A549 (cell line): Measurements from ENCODE around the gene KCNQ2. TPM values are rescaled to one million over a fixed set of nuclear protein-coding genes. Genes with fewer than 3 reads are reported as not detected.

Source experiments
- ATAC-seq, 2 experiments: fragments of 200-7000 bp in 1 of 2; fragments of >200 bp in 1 of 2; cut with Nextera tagmentation in 1 of 2; cut with Tn5 transposase in 1 of 2; 3 replicates each; pipeline versions ENCODE4 v1.8.0 to v1.9.1; 2018 to 2020; ENCODE audit warnings: mild to moderate bottlenecking in 1 of 2, moderate library complexity in 1 of 2
- CTCF ChIA-PET: fragments of 300-600 bp; sonication (Branson Sonifier 250); formaldehyde crosslinking; extraction: SDS; loops from one replicate; lab custom pipeline; 2021; ENCODE audit warnings: antibody characterized with exemption, inconsistent platforms; lab: Yijun Ruan, JAX
- POLR2A ChIA-PET: fragments of 350-600 bp; formaldehyde crosslinking; extraction: SDS; loops from one replicate; lab custom pipeline; 2021; ENCODE audit warnings: antibody characterized with exemption, inconsistent platforms; lab: Yijun Ruan, JAX
- DNase-seq, 2 experiments: peaks; one replicate each; pipeline versions ENCODE4 v3.0.0 to v3.0.0-alpha.2; 2011 to 2016; ENCODE audit warnings: low read depth in 1 of 2, low spot score in 1 of 2
- FAIRE-seq: peaks from 2 replicates; lab custom pipeline; 2011; peaks lifted over from hg19 to GRCh38; lab: Jason Lieb, UNC
- H3K27ac ChIP-seq, 2 experiments: fragments of >200 bp; sonication (Bioruptor Twin); formaldehyde crosslinking; 3 replicates each; pipeline ENCODE4 v1.5.1; 2016 to 2017
- H3K4me1 ChIP-seq: fragments of >200 bp; sonication (Bioruptor Twin); formaldehyde crosslinking; 3 replicates; pipeline ENCODE4 v1.6.1; 2016
- H3K4me2 ChIP-seq: fragments of >200 bp; sonication (Bioruptor Twin); formaldehyde crosslinking; 3 replicates; pipeline ENCODE4 v1.6.1; 2016
- H3K4me3 ChIP-seq: fragments of >200 bp; sonication (Bioruptor Twin); formaldehyde crosslinking; 3 replicates; pipeline ENCODE4 v1.5.1; 2016
- H3K9me3 ChIP-seq: fragments of >200 bp; sonication (Bioruptor Twin); formaldehyde crosslinking; 3 replicates; pipeline ENCODE4 v1.6.1; 2016
- CEBPB ChIP-seq, 2 experiments: fragments of >200 bp in 1 of 2; sonication (Bioruptor Twin) in 1 of 2; formaldehyde crosslinking in 1 of 2; IDR thresholded peaks; 2 replicates each; pipeline ENCODE4 v1.6.1; 2012 to 2016
- CHD2 ChIP-seq: fragments of 150-350 bp; IDR thresholded peaks from 2 replicates; pipeline ENCODE4 v1.6.1; 2014; ENCODE audit warnings: low read length; ENCODE audit not compliant: partially characterized antibody
- EP300 ChIP-seq, 2 experiments: fragments of >200 bp; sonication (Bioruptor Twin); formaldehyde crosslinking; IDR thresholded peaks; 2 replicates in 1 of 2; 3 replicates in 1 of 2; pipeline ENCODE4 v1.6.1; 2016 to 2017
- FOSB ChIP-seq: fragments of 250-450 bp; sonication (Bioruptor Pico); IDR thresholded peaks from 2 replicates; pipeline ENCODE4 v1.5.0; 2020; ENCODE audit warnings: mild to moderate bottlenecking, moderate library complexity
- FOXS1 ChIP-seq: fragments of 250-450 bp; sonication (Bioruptor Pico); IDR thresholded peaks from 2 replicates; pipeline ENCODE4 v1.5.0; 2020; ENCODE audit warnings: mild to moderate bottlenecking, moderate library complexity
- HDAC2 ChIP-seq: fragments of 200-600 bp; sonication (generic); IDR thresholded peaks from 2 replicates; pipeline ENCODE4 v1.6.1; 2016
- HOXB5 ChIP-seq: fragments of 250-450 bp; sonication (Bioruptor Pico); IDR thresholded peaks from 2 replicates; pipeline ENCODE4 v1.5.0; 2020; ENCODE audit warnings: mild to moderate bottlenecking, moderate library complexity
- JUNB ChIP-seq: fragments of >200 bp; sonication (Bioruptor Twin); formaldehyde crosslinking; IDR thresholded peaks from 2 replicates; pipeline ENCODE4 v1.6.1; 2016
- KDM5A ChIP-seq: fragments of 200-600 bp; sonication (generic); IDR thresholded peaks from 2 replicates; pipeline ENCODE4 v1.6.1; 2016; ENCODE audit warnings: antibody characterized with exemption, mild to moderate bottlenecking
- MYC ChIP-seq: IDR thresholded peaks from 2 replicates; pipeline ENCODE4 v1.6.1; 2012; ENCODE audit warnings: mild to moderate bottlenecking, inconsistent platforms, low read length, improper control_type of control experiment, borderline replicate concordance
- NR3C1 ChIP-seq: fragments of >200 bp; sonication (Bioruptor Twin); formaldehyde crosslinking; IDR thresholded peaks from 3 replicates; pipeline ENCODE4 v1.6.1; 2017
- SMC3 ChIP-seq: fragments of >200 bp; sonication (Bioruptor Twin); formaldehyde crosslinking; IDR thresholded peaks from 3 replicates; pipeline ENCODE4 v1.6.1; 2018; ENCODE audit warnings: inconsistent platforms
- TFCP2L1 ChIP-seq: fragments of 250-450 bp; sonication (Bioruptor Pico); IDR thresholded peaks from 2 replicates; pipeline ENCODE4 v1.5.0; 2021; ENCODE audit warnings: mild to moderate bottlenecking
- ZC3H11A ChIP-seq: fragments of 450-650 bp; IDR thresholded peaks from 2 replicates; pipeline ENCODE4 v1.6.1; 2014; ENCODE audit warnings: antibody characterized with exemption, mild to moderate bottlenecking
- WGBS: methylation state at CpG from one replicate; pipeline ENCODE4 v1.1.6; 2017; ENCODE audit errors: missing lambda C conversion rate; 5-methylcytosine and 5-hydroxymethylcytosine counted together
- polyA plus RNA-seq, 4 experiments: library from polyadenylated mRNA; depleted of rRNA in 3 of 4; stranded (reverse); fragments of >200 nt; fragmentation: RNase III in 1 of 4; extraction: RNeasy Plus Mini Kit Qiagen cat#74134 plus additional on column Dnase treatment in 1 of 4; gene quantifications; 2 replicates in 3 of 4; 3 replicates in 1 of 4; pipeline ENCODE4 v1.2.3, GENCODE V29; 2011 to 2017
- TF ChIP-seq, protein P1 (sequence below): IDR thresholded peaks from 2 replicates; pipeline ENCODE4 v1.6.1; 2012
- TF ChIP-seq, protein P2 (sequence below): IDR thresholded peaks from 2 replicates; pipeline ENCODE4 v1.6.1; 2012
- TF ChIP-seq, protein P3 (sequence below): fragments of 150-350 bp; IDR thresholded peaks from 2 replicates; pipeline ENCODE4 v1.6.1; 2014; ENCODE audit warnings: low read depth, mild to moderate bottlenecking, low read length
- TF ChIP-seq, protein P4 (sequence below): fragments of 200-600 bp; sonication (generic); IDR thresholded peaks from 2 replicates; pipeline ENCODE4 v1.6.1; 2016; ENCODE audit warnings: antibody characterized with exemption, mild to moderate bottlenecking, moderate library complexity
- TF ChIP-seq, protein P5 (sequence below): fragments of >200 bp; sonication (Bioruptor Twin); formaldehyde crosslinking; IDR thresholded peaks from 3 replicates; pipeline ENCODE4 v1.5.1; 2016

Gene KCNQ2
- polyA plus RNA-seq, 2 of the 4 experiments (the other 2 are of a cell fraction), result 0.14 to 0.36 TPM

DNA sequence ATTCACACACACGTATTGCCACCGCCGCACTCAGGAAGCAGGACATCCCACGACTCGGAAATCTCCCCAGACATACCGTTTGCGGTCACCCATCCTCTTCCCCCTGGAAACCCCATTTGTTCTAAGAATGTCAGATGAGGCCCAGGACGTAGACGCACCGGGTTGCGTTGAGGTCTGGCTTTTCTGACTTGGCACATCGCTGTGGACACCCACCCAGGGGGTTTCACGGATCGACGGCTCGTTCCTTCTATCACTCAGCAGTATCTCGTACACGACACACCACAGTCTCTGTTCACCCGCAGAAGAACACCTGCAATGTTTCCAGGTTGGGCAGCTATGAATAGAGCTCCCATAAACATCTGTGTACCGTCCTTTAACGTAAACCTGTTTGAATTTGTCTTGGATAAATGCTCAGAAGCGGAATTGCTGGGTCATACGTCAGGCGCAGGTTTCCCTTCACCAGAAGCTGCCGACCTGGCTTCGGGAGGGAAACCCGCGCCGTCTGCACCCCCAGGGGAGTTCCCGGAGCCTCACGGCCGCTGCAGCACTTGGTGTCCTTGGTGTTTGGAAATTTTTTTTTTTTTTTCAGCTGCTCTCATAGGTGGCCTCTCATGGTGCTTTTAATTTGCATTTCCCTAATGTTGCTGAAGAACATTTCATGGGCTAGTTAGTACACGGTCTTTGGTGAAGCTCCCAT, 35.8 kb upstream of the KCNQ2 start:
- CTCF ChIA-PET, result interaction anchor here (0.7 to 3.2 kb wide), 5 partner anchors 10 to 30 kb away, joined by 3 to 20 read pairs (median 4); partner anchors contain the start of gene PTK6
- DNase-seq, result no peak
- TF ChIP-seq, protein P1, sequence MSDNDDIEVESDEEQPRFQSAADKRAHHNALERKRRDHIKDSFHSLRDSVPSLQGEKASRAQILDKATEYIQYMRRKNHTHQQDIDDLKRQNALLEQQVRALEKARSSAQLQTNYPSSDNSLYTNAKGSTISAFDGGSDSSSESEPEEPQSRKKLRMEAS, result no peak
- TF ChIP-seq HOXB5 (CRISPR knock-in tag) (no peak), ZC3H11A (no peak), FOXS1 (CRISPR knock-in tag) (no peak), JUNB (no peak), HDAC2 (no peak), FOSB (CRISPR knock-in tag) (no peak), CEBPB (IDR thresholded peaks at IDR 0.05) (no peak), SMC3 (no peak), TFCP2L1 (CRISPR knock-in tag) (no peak), CHD2 (no peak), NR3C1 (no peak), EP300 (IDR thresholded peaks at IDR 0.05) (no peak), MYC (no peak), KDM5A (no peak)
- TF ChIP-seq, protein P2, sequence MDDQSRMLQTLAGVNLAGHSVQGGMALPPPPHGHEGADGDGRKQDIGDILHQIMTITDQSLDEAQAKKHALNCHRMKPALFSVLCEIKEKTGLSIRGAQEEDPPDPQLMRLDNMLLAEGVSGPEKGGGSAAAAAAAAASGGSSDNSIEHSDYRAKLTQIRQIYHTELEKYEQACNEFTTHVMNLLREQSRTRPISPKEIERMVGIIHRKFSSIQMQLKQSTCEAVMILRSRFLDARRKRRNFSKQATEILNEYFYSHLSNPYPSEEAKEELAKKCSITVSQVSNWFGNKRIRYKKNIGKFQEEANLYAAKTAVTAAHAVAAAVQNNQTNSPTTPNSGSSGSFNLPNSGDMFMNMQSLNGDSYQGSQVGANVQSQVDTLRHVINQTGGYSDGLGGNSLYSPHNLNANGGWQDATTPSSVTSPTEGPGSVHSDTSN, result no peak
- TF ChIP-seq, protein P3, sequence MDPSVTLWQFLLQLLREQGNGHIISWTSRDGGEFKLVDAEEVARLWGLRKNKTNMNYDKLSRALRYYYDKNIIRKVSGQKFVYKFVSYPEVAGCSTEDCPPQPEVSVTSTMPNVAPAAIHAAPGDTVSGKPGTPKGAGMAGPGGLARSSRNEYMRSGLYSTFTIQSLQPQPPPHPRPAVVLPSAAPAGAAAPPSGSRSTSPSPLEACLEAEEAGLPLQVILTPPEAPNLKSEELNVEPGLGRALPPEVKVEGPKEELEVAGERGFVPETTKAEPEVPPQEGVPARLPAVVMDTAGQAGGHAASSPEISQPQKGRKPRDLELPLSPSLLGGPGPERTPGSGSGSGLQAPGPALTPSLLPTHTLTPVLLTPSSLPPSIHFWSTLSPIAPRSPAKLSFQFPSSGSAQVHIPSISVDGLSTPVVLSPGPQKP, result no peak
- TF ChIP-seq, protein P4, sequence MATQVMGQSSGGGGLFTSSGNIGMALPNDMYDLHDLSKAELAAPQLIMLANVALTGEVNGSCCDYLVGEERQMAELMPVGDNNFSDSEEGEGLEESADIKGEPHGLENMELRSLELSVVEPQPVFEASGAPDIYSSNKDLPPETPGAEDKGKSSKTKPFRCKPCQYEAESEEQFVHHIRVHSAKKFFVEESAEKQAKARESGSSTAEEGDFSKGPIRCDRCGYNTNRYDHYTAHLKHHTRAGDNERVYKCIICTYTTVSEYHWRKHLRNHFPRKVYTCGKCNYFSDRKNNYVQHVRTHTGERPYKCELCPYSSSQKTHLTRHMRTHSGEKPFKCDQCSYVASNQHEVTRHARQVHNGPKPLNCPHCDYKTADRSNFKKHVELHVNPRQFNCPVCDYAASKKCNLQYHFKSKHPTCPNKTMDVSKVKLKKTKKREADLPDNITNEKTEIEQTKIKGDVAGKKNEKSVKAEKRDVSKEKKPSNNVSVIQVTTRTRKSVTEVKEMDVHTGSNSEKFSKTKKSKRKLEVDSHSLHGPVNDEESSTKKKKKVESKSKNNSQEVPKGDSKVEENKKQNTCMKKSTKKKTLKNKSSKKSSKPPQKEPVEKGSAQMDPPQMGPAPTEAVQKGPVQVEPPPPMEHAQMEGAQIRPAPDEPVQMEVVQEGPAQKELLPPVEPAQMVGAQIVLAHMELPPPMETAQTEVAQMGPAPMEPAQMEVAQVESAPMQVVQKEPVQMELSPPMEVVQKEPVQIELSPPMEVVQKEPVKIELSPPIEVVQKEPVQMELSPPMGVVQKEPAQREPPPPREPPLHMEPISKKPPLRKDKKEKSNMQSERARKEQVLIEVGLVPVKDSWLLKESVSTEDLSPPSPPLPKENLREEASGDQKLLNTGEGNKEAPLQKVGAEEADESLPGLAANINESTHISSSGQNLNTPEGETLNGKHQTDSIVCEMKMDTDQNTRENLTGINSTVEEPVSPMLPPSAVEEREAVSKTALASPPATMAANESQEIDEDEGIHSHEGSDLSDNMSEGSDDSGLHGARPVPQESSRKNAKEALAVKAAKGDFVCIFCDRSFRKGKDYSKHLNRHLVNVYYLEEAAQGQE, result no peak
- TF ChIP-seq, protein P5, sequence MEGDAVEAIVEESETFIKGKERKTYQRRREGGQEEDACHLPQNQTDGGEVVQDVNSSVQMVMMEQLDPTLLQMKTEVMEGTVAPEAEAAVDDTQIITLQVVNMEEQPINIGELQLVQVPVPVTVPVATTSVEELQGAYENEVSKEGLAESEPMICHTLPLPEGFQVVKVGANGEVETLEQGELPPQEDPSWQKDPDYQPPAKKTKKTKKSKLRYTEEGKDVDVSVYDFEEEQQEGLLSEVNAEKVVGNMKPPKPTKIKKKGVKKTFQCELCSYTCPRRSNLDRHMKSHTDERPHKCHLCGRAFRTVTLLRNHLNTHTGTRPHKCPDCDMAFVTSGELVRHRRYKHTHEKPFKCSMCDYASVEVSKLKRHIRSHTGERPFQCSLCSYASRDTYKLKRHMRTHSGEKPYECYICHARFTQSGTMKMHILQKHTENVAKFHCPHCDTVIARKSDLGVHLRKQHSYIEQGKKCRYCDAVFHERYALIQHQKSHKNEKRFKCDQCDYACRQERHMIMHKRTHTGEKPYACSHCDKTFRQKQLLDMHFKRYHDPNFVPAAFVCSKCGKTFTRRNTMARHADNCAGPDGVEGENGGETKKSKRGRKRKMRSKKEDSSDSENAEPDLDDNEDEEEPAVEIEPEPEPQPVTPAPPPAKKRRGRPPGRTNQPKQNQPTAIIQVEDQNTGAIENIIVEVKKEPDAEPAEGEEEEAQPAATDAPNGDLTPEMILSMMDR, result no peak
- Histone ChIP-seq H3K4me1 (no peaks in the 10 kb centered on the region), H3K4me3 (no peak overlapping the region), H3K9me3 (peaks cover 19% of the 10 kb centered on the region), H3K27ac (no peak overlapping the region), H3K4me2 (no peak overlapping the region)
- no peak for FAIRE-seq
- POLR2A ChIA-PET, result interaction anchor here (0.6 to 0.9 kb wide), 2 partner anchors 9 to 12 kb away, joined by 3 read pairs; partner anchors contain the start of gene PPDPF
- 84% methylated on average over 33 of the region's 33 CpGs for WGBS
- ATAC-seq, result no peak
